SU-DHL-6 (cell line): ENCODE data around the gene HAUS7.

Experiments used
- H2AFZ ChIP-seq: fragments of 200-600 bp; sonication (generic); 2 replicates; pipeline ENCODE4 v1.6.1; 2014; ENCODE audit warnings: low read depth, mild to moderate bottlenecking, moderate library complexity, mixed read lengths, antibody characterized with exemption, low read length; ENCODE audit not compliant: severe bottlenecking
- H3F3A ChIP-seq: fragments of 200-600 bp; shearing (Covaris generic); 2 replicates; pipeline ENCODE4 v1.6.0; 2016; ENCODE audit warnings: antibody characterized with exemption, mild to moderate bottlenecking; ENCODE audit not compliant: insufficient read depth
- H3K27ac ChIP-seq: fragments of 200-600 bp; sonication (generic); 2 replicates; pipeline ENCODE4 v1.5.1; 2016; ENCODE audit warnings: low read depth, mild to moderate bottlenecking, low read length, moderate library complexity, mixed read lengths
- H3K27me3 ChIP-seq: fragments of 200-600 bp; sonication (generic), shearing (Covaris generic); 2 replicates; pipeline ENCODE4 v1.6.0; 2014; ENCODE audit warnings: mild to moderate bottlenecking, low read length
- H3K36me3 ChIP-seq: fragments of 200-600 bp; sonication (generic); 2 replicates; pipeline ENCODE4 v1.6.1; 2014; ENCODE audit warnings: mild to moderate bottlenecking, low read length, mixed read lengths
- H3K4me2 ChIP-seq: fragments of 300-600, 200-600 bp; shearing (Covaris generic), sonication (generic); 2 replicates; pipeline ENCODE4 v1.6.0; 2014; ENCODE audit warnings: low read length, low read depth, mild to moderate bottlenecking; ENCODE audit not compliant: poor library complexity, severe bottlenecking
- H3K4me3 ChIP-seq: fragments of 200-600 bp; sonication (generic); 2 replicates; pipeline ENCODE4 v1.5.1; 2014; ENCODE audit warnings: antibody characterized with exemption, low read length, mild to moderate bottlenecking, mixed read lengths; ENCODE audit not compliant: insufficient read depth, poor library complexity, severe bottlenecking
- H3K79me2 ChIP-seq: fragments of 200-600 bp; sonication (generic); 2 replicates; pipeline ENCODE4 v1.6.1; 2014; ENCODE audit warnings: mild to moderate bottlenecking, low read length, moderate library complexity; ENCODE audit not compliant: insufficient read depth
- H3K9ac ChIP-seq: fragments of 200-600 bp; sonication (generic); 2 replicates; pipeline ENCODE4 v1.7.0; 2014; ENCODE audit warnings: mild to moderate bottlenecking, low read length
- H3K9me2 ChIP-seq: fragments of 200-600 bp; sonication (generic); replicated peaks from 2 replicates; pipeline ENCODE4 v1.6.1; 2014; ENCODE audit warnings: low read length; ENCODE audit not compliant: insufficient read depth
- H3K9me3 ChIP-seq: fragments of 200-600 bp; sonication (generic); 2 replicates; pipeline ENCODE4 v1.6.1; 2014; ENCODE audit warnings: low read length, mixed read lengths; ENCODE audit not compliant: insufficient read depth
- H4K20me1 ChIP-seq: fragments of 200-600 bp; sonication (generic); 2 replicates; pipeline ENCODE4 v1.6.1; 2014; ENCODE audit warnings: low read depth, mild to moderate bottlenecking, antibody characterized with exemption, low read length, moderate library complexity, mixed read lengths
- EZH2phosphoT487 ChIP-seq: fragments of 200-600 bp; sonication (generic), shearing (Covaris generic); conservative IDR thresholded peaks from 2 replicates; pipeline ENCODE4 v1.6.1; 2018; ENCODE audit warnings: mild to moderate bottlenecking, antibody characterized with exemption, low read length, moderate library complexity, mixed read lengths
- TF ChIP-seq, protein P1 (sequence below): fragments of 200-600 bp; sonication (generic); IDR thresholded peaks from one replicate; pipeline ENCODE4 v1.5.1; 2017; ENCODE audit warnings: antibody characterized with exemption, mild to moderate bottlenecking, low read length, moderate library complexity; ENCODE audit not compliant: insufficient read depth, poor library complexity, severe bottlenecking

HAUS7 gene

DNA sequence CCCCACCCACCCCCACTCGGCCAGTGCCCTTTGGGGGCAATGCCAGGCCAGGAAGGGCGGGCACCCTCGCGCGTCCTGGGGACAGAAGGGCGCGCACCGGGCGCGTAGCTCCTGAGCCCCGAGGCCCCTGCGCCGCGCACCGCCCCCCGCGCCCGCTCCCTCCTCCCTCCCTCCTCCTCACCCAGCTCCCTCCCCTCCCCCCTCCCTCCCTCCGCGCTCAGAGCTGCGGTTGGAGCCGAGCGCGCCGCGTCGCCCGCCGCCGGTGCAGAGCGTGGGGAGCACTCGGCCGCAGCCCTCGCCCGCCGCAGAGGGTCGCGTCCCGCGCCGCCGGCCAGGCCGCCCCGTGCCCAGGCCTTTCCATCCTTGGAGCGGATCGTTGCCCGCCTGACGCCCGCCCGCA lies 47.0 kb upstream of the HAUS7 start, which contains the start of gene ATP2B3:
ATP2B3 (plus strand) TSS at position 220 of the 400 bp plus-strand sequence. CDS start 18,606 bp downstream, outside the sequence.
- no peak within 1 kb of the TSS for H3K27ac ChIP-seq
- no peaks in the 10 kb centered on the region for H3K9me3 ChIP-seq
- no peaks in the 10 kb centered on the region for H3K79me2 ChIP-seq
- H2AFZ ChIP-seq: no peak within 1 kb of the TSS
- TF ChIP-seq, protein P1, sequence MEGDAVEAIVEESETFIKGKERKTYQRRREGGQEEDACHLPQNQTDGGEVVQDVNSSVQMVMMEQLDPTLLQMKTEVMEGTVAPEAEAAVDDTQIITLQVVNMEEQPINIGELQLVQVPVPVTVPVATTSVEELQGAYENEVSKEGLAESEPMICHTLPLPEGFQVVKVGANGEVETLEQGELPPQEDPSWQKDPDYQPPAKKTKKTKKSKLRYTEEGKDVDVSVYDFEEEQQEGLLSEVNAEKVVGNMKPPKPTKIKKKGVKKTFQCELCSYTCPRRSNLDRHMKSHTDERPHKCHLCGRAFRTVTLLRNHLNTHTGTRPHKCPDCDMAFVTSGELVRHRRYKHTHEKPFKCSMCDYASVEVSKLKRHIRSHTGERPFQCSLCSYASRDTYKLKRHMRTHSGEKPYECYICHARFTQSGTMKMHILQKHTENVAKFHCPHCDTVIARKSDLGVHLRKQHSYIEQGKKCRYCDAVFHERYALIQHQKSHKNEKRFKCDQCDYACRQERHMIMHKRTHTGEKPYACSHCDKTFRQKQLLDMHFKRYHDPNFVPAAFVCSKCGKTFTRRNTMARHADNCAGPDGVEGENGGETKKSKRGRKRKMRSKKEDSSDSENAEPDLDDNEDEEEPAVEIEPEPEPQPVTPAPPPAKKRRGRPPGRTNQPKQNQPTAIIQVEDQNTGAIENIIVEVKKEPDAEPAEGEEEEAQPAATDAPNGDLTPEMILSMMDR: no peak
- TF ChIP-seq EZH2phosphoT487: no peak
- H3K4me3 ChIP-seq: no peak within 1 kb of the TSS
- no peaks in the 10 kb centered on the region for H3K36me3 ChIP-seq
- H3F3A ChIP-seq: no peaks in the 10 kb centered on the region
- no peaks in the 10 kb centered on the region for H3K27me3 ChIP-seq
- no peak within 1 kb of the TSS for H3K9ac ChIP-seq
- no peak within 1 kb of the TSS for H3K4me2 ChIP-seq
- no peaks in the 10 kb centered on the region for H4K20me1 ChIP-seq
- no peaks in the 10 kb centered on the region for H3K9me2 ChIP-seq

DNA sequence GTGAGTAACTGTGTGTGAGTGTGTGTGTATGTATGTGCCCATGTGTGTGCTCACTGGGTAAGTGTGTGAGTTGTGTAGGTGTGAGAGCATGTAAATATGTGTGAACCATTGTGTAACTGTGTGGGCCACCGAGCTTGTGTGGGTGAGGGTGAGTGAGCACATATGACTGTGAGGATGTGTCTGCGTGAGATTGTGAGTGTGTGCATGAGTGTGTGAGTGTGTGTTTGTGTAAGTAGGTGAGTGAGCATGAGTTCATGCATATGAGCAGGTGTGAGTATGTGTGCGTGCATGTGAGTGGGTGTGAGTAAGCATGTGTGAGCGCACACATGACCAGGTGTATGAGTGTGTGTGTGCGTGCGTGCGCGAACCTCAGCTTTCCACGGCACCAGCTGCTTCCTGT lies 45.7 kb upstream of the HAUS7 start:
- H3K9me3 ChIP-seq: no peaks in the 10 kb centered on the region
- H3K4me2 ChIP-seq: no peak overlapping the region
- H4K20me1 ChIP-seq: no peaks in the 10 kb centered on the region
- H3K9me2 ChIP-seq: no peaks in the 10 kb centered on the region
- no peak overlapping the region for H3K9ac ChIP-seq
- H3K27me3 ChIP-seq: no peaks in the 10 kb centered on the region
- no peaks in the 10 kb centered on the region for H3F3A ChIP-seq
- H3K27ac ChIP-seq: no peak overlapping the region
- no peaks in the 10 kb centered on the region for H3K79me2 ChIP-seq
- no peaks in the 10 kb centered on the region for H3K36me3 ChIP-seq
- no peak overlapping the region for H2AFZ ChIP-seq
- H3K4me3 ChIP-seq: no peak overlapping the region
- TF ChIP-seq EZH2phosphoT487: no peak
- TF ChIP-seq, protein P1: no peak

DNA sequence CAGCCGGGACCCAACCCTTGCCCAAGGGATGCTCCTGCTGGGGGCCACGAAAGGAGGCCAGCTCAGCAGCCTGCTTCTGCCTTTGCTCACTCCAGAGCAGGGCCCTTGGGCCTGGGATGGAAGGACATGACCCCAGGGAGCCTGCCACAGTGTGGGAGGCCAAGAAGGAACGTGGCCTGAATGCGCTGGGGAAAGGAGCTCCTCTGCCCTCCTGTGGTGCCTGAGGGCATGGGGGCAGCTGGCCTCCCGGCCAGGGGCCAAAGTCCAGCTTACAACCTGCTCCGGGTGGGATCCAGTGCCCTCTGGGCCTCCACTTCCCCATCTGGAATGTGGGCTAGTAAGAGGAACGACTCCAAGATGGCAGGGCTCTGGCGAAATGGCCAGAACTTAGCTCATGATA lies 45.1 kb upstream of the HAUS7 start:
- no peaks in the 10 kb centered on the region for H3K9me2 ChIP-seq
- no peaks in the 10 kb centered on the region for H3K36me3 ChIP-seq
- no peak overlapping the region for H3K4me3 ChIP-seq
- TF ChIP-seq, protein P1: no peak
- no peak for TF ChIP-seq EZH2phosphoT487
- H3F3A ChIP-seq: no peaks in the 10 kb centered on the region
- no peak overlapping the region for H3K9ac ChIP-seq
- H3K27ac ChIP-seq: no peak overlapping the region
- no peaks in the 10 kb centered on the region for H4K20me1 ChIP-seq
- no peaks in the 10 kb centered on the region for H3K79me2 ChIP-seq
- H3K4me2 ChIP-seq: no peak overlapping the region
- H2AFZ ChIP-seq: no peak overlapping the region
- no peaks in the 10 kb centered on the region for H3K27me3 ChIP-seq
- no peaks in the 10 kb centered on the region for H3K9me3 ChIP-seq
